SK-N-SH (cell line): ENCODE data around the gene THAP2.

ENCODE experiments used
- CTCF ChIP-seq: fragments of 200-600 bp; sonication (generic); IDR thresholded peaks from 2 replicates; pipeline ENCODE4 v1.6.1; 2017; ENCODE audit warnings: antibody characterized with exemption, mild to moderate bottlenecking, moderate library complexity
- IRF3 ChIP-seq: fragments of 150-350 bp; IDR thresholded peaks from 2 replicates; pipeline ENCODE4 v1.6.1; 2016; ENCODE audit warnings: mild to moderate bottlenecking, low read depth, low read length
- RFX5 ChIP-seq: IDR thresholded peaks from 2 replicates; pipeline ENCODE4 v1.6.1; 2012; ENCODE audit warnings: mild to moderate bottlenecking, improper control_type of control experiment, low read length
- SIN3A ChIP-seq: IDR thresholded peaks from 2 replicates; pipeline ENCODE4 v1.6.1; 2012; ENCODE audit warnings: low read depth, mild to moderate bottlenecking, low read length, moderate library complexity, borderline replicate concordance
- SMC3 ChIP-seq: IDR thresholded peaks from 2 replicates; pipeline ENCODE4 v1.6.1; 2012; ENCODE audit warnings: low read depth, low read length, improper control_type of control experiment
- YY1 ChIP-seq: IDR thresholded peaks from 2 replicates; pipeline ENCODE4 v1.4.0; 2012; ENCODE audit warnings: low read depth, mild to moderate bottlenecking

- TF ChIP-seq RFX5, result no peak
- TF ChIP-seq SIN3A, result no peak
- no peak for TF ChIP-seq CTCF
- TF ChIP-seq YY1, result no peak
- no peak for TF ChIP-seq IRF3
- TF ChIP-seq SMC3, result no peak
These were observed 30.2 kb downstream of the THAP2 start for GRCh38 chr12:71694099-71694820.
